K562 (cell line): Measurements from ENCODE around the gene C2orf42. TPM values are rescaled to one million over a fixed set of nuclear protein-coding genes. Genes with fewer than 3 reads are reported as not detected.

Source experiments
- ATF3 ChIP-seq, 2 experiments: fragments of 450-650 bp in 1 of 2; sonication (generic) in 1 of 2; formaldehyde crosslinking in 1 of 2; IDR thresholded peaks in 1 of 2; conservative IDR thresholded peaks in 1 of 2; 2 replicates each; pipeline versions ENCODE4 v1.6.1 to v1.8.1; 2016 to 2023; ENCODE audit warnings: mild to moderate bottlenecking in 2 of 2, moderate library complexity in 2 of 2, inconsistent platforms in 1 of 2, missing genetic modification reagents in 1 of 2
- BMI1 ChIP-seq: fragments of 150-350 bp; IDR thresholded peaks from 2 replicates; pipeline ENCODE4 v1.6.1; 2014; ENCODE audit warnings: low read length
- GATA2 ChIP-seq: sonication (generic); formaldehyde crosslinking; IDR thresholded peaks from 2 replicates; pipeline ENCODE4 v1.4.0; 2020; ENCODE audit warnings: mild to moderate bottlenecking, missing genetic modification reagents
- ZBTB1 ChIP-seq: sonication (generic); formaldehyde crosslinking; IDR thresholded peaks from 2 replicates; pipeline ENCODE4 v1.8.1; 2023; ENCODE audit warnings: missing genetic modification reagents, low read depth, mild to moderate bottlenecking, borderline replicate concordance
- ZBTB43 ChIP-seq: sonication (generic); formaldehyde crosslinking; IDR thresholded peaks from 2 replicates; pipeline ENCODE4 v1.8.0; 2023; ENCODE audit warnings: mild to moderate bottlenecking, missing genetic modification reagents
- polyA plus RNA-seq, 8 experiments: library from polyadenylated mRNA; depleted of rRNA in 4 of 8; stranded (reverse) in 5 of 8; unstranded in 3 of 8; fragments of >200 nt; fragmentation: Nextera tagmentation in 2 of 8; fragmentation: Illumina TruSeq in 1 of 8; extraction: Ambion mirVana in 2 of 8; extraction: Trizol in 1 of 8; gene quantifications; 2 replicates each; pipeline versions ENCODE4 v1.2.1 to v1.2.3, GENCODE V29; 2011 to 2014; ENCODE audit warnings: inconsistent platforms in 1 of 8, missing spikeins in 1 of 8
- total RNA-seq, 7 experiments: library from RNA; depleted of rRNA in 6 of 7; stranded (reverse); fragments of >200 nt in 6 of 7; fragmentation: Illumina TruSeq in 2 of 7; extraction: Trizol in 2 of 7; gene quantifications; 2 replicates each; pipeline versions ENCODE4 v1.2.1 to v1.2.3, GENCODE V29; 2011 to 2021; ENCODE audit warnings: low replicate concordance in 1 of 7

C2orf42 gene
- total and polyA plus RNA-seq, 9 of the 15 experiments (the other 6 are each of a cell fraction or from before 2014, with no cell fraction given), result 4.6 to 10.9 (median 7.5) TPM

- TF ChIP-seq GATA2 (CRISPR knock-in tag) (no peak), BMI1 (no peak), ZBTB1 (CRISPR knock-in tag) (no peak), ATF3 (IDR thresholded peaks at IDR 0.05) (no peak), ATF3 (CRISPR knock-in tag; conservative IDR thresholded peaks at IDR 0.05) (no peak), ZBTB43 (CRISPR knock-in tag) (no peak)
Measured at GRCh38 chr2:70115646-70116442, 75.0 kb downstream of the C2orf42 start (continued).
